ENCODE data around the gene NT5C3B.
A peak's percentile ranks its signal among the peaks of the same experiment; 100 is the strongest.

NT5C3B gene

GRCh38 chr17:41803049-41804020 is 32.7 kb downstream of the NT5C3B start:
- TF ChIP-seq CTCF (IDR thresholded peaks at IDR 0.05; ENCODE audit: extremely low read depth, missing control alignments): no peak
- DNase-seq (ENCODE audit: low spot score): no peak

DNA sequence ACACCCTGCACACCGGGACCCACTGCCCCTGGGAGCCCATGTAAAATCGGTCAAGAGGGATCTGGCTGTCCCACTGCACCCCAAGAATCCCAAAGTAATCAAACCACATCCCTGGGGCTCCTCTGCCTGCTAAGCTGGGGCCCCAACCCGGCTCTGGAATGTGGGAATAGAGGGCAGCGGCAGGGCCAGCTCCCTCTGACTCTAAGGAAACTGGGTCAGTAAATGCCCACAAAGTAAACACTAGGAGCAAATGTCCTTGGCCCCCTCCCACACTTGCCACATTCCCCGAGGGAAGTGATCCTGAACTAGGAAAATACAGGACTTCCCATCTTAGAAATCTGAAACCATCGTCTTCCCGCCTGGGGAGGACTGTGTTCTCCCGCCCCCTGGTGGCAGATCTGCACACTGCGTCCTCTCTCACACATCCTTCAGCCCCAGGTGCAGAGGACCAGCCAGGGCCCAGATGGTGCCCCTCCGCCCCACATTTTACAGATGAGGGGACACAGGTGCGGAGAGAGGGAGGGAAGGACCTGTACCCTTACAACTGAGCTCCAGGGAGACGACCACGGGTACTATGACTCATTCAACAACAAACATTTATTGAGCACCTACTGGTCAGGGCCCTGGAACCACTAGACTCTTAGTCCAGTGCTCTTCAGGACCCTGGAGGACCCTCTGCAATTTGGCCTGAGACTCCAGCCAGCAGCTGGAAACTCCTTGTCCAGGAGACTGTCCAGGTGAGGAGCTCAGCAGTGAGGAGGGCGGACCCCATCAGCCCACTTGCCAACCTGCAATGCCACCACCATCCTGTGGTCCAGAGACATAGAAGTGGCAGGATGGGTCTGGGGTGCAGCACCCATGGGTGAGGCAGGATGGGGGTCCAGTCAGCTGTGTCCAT is 34.4 kb downstream of the NT5C3B start:
- TF ChIP-seq CTCF (IDR thresholded peaks at IDR 0.05; ENCODE audit: extremely low read depth, missing control alignments): peak; percentile 86
- DNase-seq (ENCODE audit: low spot score): peak; percentile 85

DNA sequence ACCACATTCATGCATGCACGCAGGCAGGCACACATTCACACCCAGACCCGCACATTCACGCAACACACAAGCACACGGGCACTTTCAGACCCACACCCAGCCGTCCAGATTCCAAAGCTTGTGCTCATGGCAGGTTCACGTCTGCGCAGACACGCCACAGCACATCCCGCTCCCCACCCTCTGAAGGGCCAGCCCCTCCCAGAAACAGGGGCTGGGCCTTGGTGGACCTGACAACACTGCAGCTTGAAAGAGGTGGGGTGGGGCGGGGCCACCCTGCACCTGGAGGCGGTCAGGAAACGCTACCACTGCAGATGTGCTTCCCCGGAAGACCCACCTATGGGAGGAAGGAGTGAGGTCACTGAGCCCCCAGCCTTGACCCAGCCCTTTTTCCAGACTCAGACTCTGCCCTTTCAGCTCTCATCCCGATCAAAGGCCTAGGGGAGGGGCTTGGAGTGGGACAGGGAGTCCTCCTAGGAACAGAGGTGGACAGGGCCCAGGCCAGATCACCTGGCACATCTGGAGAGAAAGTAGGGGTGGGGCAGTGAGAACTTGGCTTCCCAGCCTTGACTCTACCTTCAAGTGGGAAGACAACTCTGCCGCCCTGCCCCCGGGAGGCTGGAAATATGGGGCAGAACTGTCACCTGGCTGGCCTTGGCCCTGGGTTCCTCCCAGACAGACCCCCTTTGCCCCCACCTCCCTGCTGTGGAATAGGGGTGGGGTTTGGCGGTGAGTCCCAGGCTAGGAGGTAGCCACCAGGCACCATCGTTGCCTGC is 35.2 kb downstream of the NT5C3B start:
- no peak for DNase-seq (ENCODE audit: low spot score)
- TF ChIP-seq CTCF (IDR thresholded peaks at IDR 0.05; ENCODE audit: extremely low read depth, missing control alignments): no peak

GRCh38 chr17:41799366-41799765 is 36.7 kb downstream of the NT5C3B start:
- TF ChIP-seq CTCF (IDR thresholded peaks at IDR 0.05; ENCODE audit: extremely low read depth, missing control alignments): no peak
- no peak for DNase-seq (ENCODE audit: low spot score)

GRCh38 chr17:41797377-41797776 is 38.7 kb downstream of the NT5C3B start:
- no peak for TF ChIP-seq CTCF (IDR thresholded peaks at IDR 0.05; ENCODE audit: extremely low read depth, missing control alignments)
- DNase-seq (ENCODE audit: low spot score): no peak

GRCh38 chr17:41796121-41796895 is 39.7 kb downstream of the NT5C3B start:
- no peak for TF ChIP-seq CTCF (IDR thresholded peaks at IDR 0.05; ENCODE audit: extremely low read depth, missing control alignments)
- no peak for DNase-seq (ENCODE audit: low spot score)
